Testis (tissue), 3 donors: ENCODE data around the gene RBM5. TPM values are rescaled to one million over a fixed set of nuclear protein-coding genes. Genes with fewer than 3 reads are reported as not detected.

ENCODE experiments used
- DNase-seq: peaks from one replicate; pipeline ENCODE4 v3.0.0-alpha.2; 2019
- H3K27ac ChIP-seq, 2 donors: fragments of 200-600 bp; sonication (generic); one replicate each; pipeline ENCODE4 v1.5.1; 2019
- H3K27me3 ChIP-seq: fragments of 200-600 bp; sonication (generic); one replicate; pipeline ENCODE4 v1.5.1; 2019
- H3K36me3 ChIP-seq: fragments of 200-600 bp; sonication (generic); one replicate; pipeline ENCODE4 v1.5.1; 2017; ENCODE audit warnings: low read depth; ENCODE audit errors: missing control alignments
- H3K4me1 ChIP-seq: fragments of 200-600 bp; sonication (generic); one replicate; pipeline ENCODE4 v1.5.1; 2019
- H3K4me3 ChIP-seq, 2 donors: fragments of 200-600 bp; sonication (generic); one replicate each; pipeline ENCODE4 v1.5.1; 2017 to 2019
- H3K9me3 ChIP-seq: fragments of 200-600 bp; sonication (generic); one replicate; pipeline ENCODE4 v1.5.1; 2017
- POLR2A ChIP-seq: fragments of 450-650 bp; IDR thresholded peaks from one replicate; pipeline ENCODE4 v1.6.1; 2017; ENCODE audit warnings: antibody characterized with exemption, mild to moderate bottlenecking, moderate library complexity
- WGBS, 2 donors: methylation state at CpG; one replicate each; pipeline ENCODE4 v1.1.5; 2018; 5-methylcytosine and 5-hydroxymethylcytosine counted together
- intact Hi-C: fragments of 100-400 bp; cut with DNase I; formaldehyde crosslinking; loops from one replicate; pipeline ENCODE4 v1.15.1; 2023; ENCODE audit warnings: low total_unique reads
- polyA plus RNA-seq: library from polyadenylated mRNA; stranded (reverse); fragments of 350-450 nt; fragmentation: Illumina TruSeq; extraction: RNeasy Lipid Tissue Mini Kit (QIAGEN cat#74804); gene quantifications from one replicate; pipeline ENCODE4 v1.2.3, GENCODE V29; 2014; ENCODE audit warnings: low read depth, low replicate concordance; ENCODE audit not compliant: insufficient read depth
- total RNA-seq, 2 donors: library from RNA; depleted of rRNA; stranded (reverse); fragments of >200 nt; gene quantifications; one replicate each; pipeline ENCODE4 v1.2.3, GENCODE V29; 2016
- TF ChIP-seq, protein P1 (sequence below), 3 experiments: fragments of 450-650 bp in 2 of 3; fragments of 200-600 bp in 1 of 3; sonication (generic) in 1 of 3; IDR thresholded peaks; one replicate each; pipeline ENCODE4 v1.5.1; 2016 to 2019; ENCODE audit warnings: antibody characterized with exemption in 3 of 3, mild to moderate bottlenecking in 2 of 3, moderate library complexity in 1 of 3

RBM5 gene
- total and polyA plus RNA-seq, 3 donors from 2014 or later, result 214 to 368 (median 341) TPM

GRCh38 chr3:50167069-50167840, 78.5 kb downstream of the RBM5 start:
- H3K27me3 ChIP-seq, result no peaks in the 10 kb centered on the region
- intact Hi-C loops, result no loop called here
- H3K4me3 ChIP-seq, result no peak overlapping the region
- WGBS, 2 donors, result 81 to 88% methylated on average over 13 to 16 of the region's 16 CpGs
- no peak for DNase-seq
- H3K36me3 ChIP-seq, result no peaks in the 10 kb centered on the region
- no peak overlapping the region for H3K27ac ChIP-seq
- H3K4me1 ChIP-seq, result peaks cover 25% of the 10 kb centered on the region
- H3K9me3 ChIP-seq, result no peaks in the 10 kb centered on the region
- TF ChIP-seq POLR2A, result no peak
- TF ChIP-seq, protein P1, sequence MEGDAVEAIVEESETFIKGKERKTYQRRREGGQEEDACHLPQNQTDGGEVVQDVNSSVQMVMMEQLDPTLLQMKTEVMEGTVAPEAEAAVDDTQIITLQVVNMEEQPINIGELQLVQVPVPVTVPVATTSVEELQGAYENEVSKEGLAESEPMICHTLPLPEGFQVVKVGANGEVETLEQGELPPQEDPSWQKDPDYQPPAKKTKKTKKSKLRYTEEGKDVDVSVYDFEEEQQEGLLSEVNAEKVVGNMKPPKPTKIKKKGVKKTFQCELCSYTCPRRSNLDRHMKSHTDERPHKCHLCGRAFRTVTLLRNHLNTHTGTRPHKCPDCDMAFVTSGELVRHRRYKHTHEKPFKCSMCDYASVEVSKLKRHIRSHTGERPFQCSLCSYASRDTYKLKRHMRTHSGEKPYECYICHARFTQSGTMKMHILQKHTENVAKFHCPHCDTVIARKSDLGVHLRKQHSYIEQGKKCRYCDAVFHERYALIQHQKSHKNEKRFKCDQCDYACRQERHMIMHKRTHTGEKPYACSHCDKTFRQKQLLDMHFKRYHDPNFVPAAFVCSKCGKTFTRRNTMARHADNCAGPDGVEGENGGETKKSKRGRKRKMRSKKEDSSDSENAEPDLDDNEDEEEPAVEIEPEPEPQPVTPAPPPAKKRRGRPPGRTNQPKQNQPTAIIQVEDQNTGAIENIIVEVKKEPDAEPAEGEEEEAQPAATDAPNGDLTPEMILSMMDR (IDR thresholded peaks at IDR 0.05), result no peak

- intact Hi-C loops, result no loop called here
- peaks cover 25% of the 10 kb centered on the region for H3K4me1 ChIP-seq
- H3K36me3 ChIP-seq, result no peaks in the 10 kb centered on the region
- no peaks in the 10 kb centered on the region for H3K27me3 ChIP-seq
- no peak overlapping the region for H3K27ac ChIP-seq
- H3K4me3 ChIP-seq, result no peak overlapping the region
- no peaks in the 10 kb centered on the region for H3K9me3 ChIP-seq
- no peak for DNase-seq
- no peak for TF ChIP-seq POLR2A
- TF ChIP-seq, protein P1 (IDR thresholded peaks at IDR 0.05), result no peak
- 92% methylated on average over 7 of the region's 7 CpGs for WGBS, 2 donors
These were observed 79.1 kb downstream of the RBM5 start for GRCh38 chr3:50167841-50168209.

GRCh38 chr3:50168388-50168787, 79.7 kb downstream of the RBM5 start:
- peaks cover 25% of the 10 kb centered on the region for H3K4me1 ChIP-seq
- WGBS, 2 donors, result 67 to 75% methylated on average over 1 to 9 of the region's 9 CpGs

More at GRCh38 chr3:50168388-50168787, 79.7 kb downstream of the RBM5 start:
- H3K9me3 ChIP-seq, result no peaks in the 10 kb centered on the region
- no peaks in the 10 kb centered on the region for H3K36me3 ChIP-seq
- H3K4me3 ChIP-seq, result no peak overlapping the region
- no peak for DNase-seq
- intact Hi-C loops, result no loop called here
- H3K27ac ChIP-seq, result no peak overlapping the region
- TF ChIP-seq, protein P1 (IDR thresholded peaks at IDR 0.05), result no peak
- no peak for TF ChIP-seq POLR2A
- no peaks in the 10 kb centered on the region for H3K27me3 ChIP-seq

Other genes with a start within 250 kb of the RBM5 start
- 10 to 100 TPM; 15.8 to 21.3 TPM for gene TRAIP, start 232.4 kb upstream of the RBM5 start, total RNA-seq
- 16.0 TPM for gene TRAIP, start 232.4 kb upstream of the RBM5 start, polyA plus RNA-seq
- gene CAMKV, start 219.0 kb upstream of the RBM5 start, total RNA-seq, result 1 to 10 TPM; 1.2 to 2.3 TPM
- gene CAMKV, start 219.0 kb upstream of the RBM5 start, polyA plus RNA-seq, result 4.0 TPM
- gene MST1R, start 185.0 kb upstream of the RBM5 start, total RNA-seq, result 10 to 100 TPM in 1 of 2 donors, 1 to 10 TPM in 1; 7.6 to 11.2 TPM
- gene MST1R, start 185.0 kb upstream of the RBM5 start, polyA plus RNA-seq, result 15.9 TPM
- gene MON1A, start 159.1 kb upstream of the RBM5 start, total RNA-seq, result 10 to 100 TPM; 16.4 to 17.3 TPM
- gene MON1A, start 159.1 kb upstream of the RBM5 start, polyA plus RNA-seq, result 23.9 TPM
- gene RBM6, start 148.8 kb upstream of the RBM5 start, total RNA-seq, result 100 to 1,000 TPM; 212 to 229 TPM
- gene RBM6, start 148.8 kb upstream of the RBM5 start, polyA plus RNA-seq, result 104 TPM
- 1 to 10 TPM; 6.9 to 8.3 TPM for gene SEMA3F, start 66.4 kb downstream of the RBM5 start, total RNA-seq
- gene SEMA3F, start 66.4 kb downstream of the RBM5 start, polyA plus RNA-seq, result 7.5 TPM
- 1 to 10 TPM in 1 of 2 donors, under 1 TPM in 1; 0.93 to 1.2 TPM for gene GNAT1, start 102.7 kb downstream of the RBM5 start, total RNA-seq
- 2.3 TPM for gene GNAT1, start 102.7 kb downstream of the RBM5 start, polyA plus RNA-seq
- 1 to 10 TPM; 4.3 to 5.4 TPM for gene SLC38A3, start 116.4 kb downstream of the RBM5 start, total RNA-seq
- gene SLC38A3, start 116.4 kb downstream of the RBM5 start, polyA plus RNA-seq, result 3.4 TPM
- gene GNAI2, start 147.3 kb downstream of the RBM5 start, total RNA-seq, result 100 to 1,000 TPM; 239 to 343 TPM
- 238 TPM for gene GNAI2, start 147.3 kb downstream of the RBM5 start, polyA plus RNA-seq
- 10 to 100 TPM; 12.9 to 26.7 TPM for gene SEMA3B, start 180.2 kb downstream of the RBM5 start, total RNA-seq
- 30.2 TPM for gene SEMA3B, start 180.2 kb downstream of the RBM5 start, polyA plus RNA-seq
- gene LSMEM2, start 190.2 kb downstream of the RBM5 start, total RNA-seq, result 1 to 10 TPM; 1.5 to 3.2 TPM
- gene LSMEM2, start 190.2 kb downstream of the RBM5 start, polyA plus RNA-seq, result 2.6 TPM
- 10 to 100 TPM; 55.3 to 60.9 TPM for gene IFRD2, start 203.5 kb downstream of the RBM5 start, total RNA-seq
- 42.3 TPM for gene IFRD2, start 203.5 kb downstream of the RBM5 start, polyA plus RNA-seq
- gene HYAL3, start 210.5 kb downstream of the RBM5 start, total RNA-seq, result 10 to 100 TPM; 13.8 to 25.2 TPM
- gene HYAL3, start 210.5 kb downstream of the RBM5 start, polyA plus RNA-seq, result 27.9 TPM
- 10 to 100 TPM; 37.9 to 79.4 TPM for gene NAA80, start 210.5 kb downstream of the RBM5 start, total RNA-seq
- gene NAA80, start 210.5 kb downstream of the RBM5 start, polyA plus RNA-seq, result 72.4 TPM
- gene HYAL1, start 214.7 kb downstream of the RBM5 start, total RNA-seq, result 1 to 10 TPM; 2.7 to 3.2 TPM
- gene HYAL1, start 214.7 kb downstream of the RBM5 start, polyA plus RNA-seq, result 3.7 TPM
- gene HYAL2, start 233.8 kb downstream of the RBM5 start, total RNA-seq, result 100 to 1,000 TPM in 1 of 2 donors, 10 to 100 TPM in 1; 90.9 to 111 TPM
- 58.6 TPM for gene HYAL2, start 233.8 kb downstream of the RBM5 start, polyA plus RNA-seq
- 10 to 100 TPM; 32.7 to 44.5 TPM for gene TUSC2, start 239.3 kb downstream of the RBM5 start, total RNA-seq
- gene TUSC2, start 239.3 kb downstream of the RBM5 start, polyA plus RNA-seq, result 43.4 TPM